GM12878 (cell line): Measurements from ENCODE around the gene AKT3. TPM values are rescaled to one million over a fixed set of nuclear protein-coding genes. Genes with fewer than 3 reads are reported as not detected.

Experiments
- ATAC-seq: fragments of 200-7000 bp; cut with Tn5 transposase; 3 replicates; pipeline ENCODE4 v1.9.1; 2020; ENCODE audit warnings: mild to moderate bottlenecking, moderate library complexity
- BruUV-seq: library from RNA; stranded (reverse); fragments of 400-500 nt; replicated peaks from 2 replicates; lab custom pipeline; 2021; lab: Mats Ljungman, UMichigan
- CTCF ChIA-PET: fragments of 300-600 bp; sonication (Branson Sonifier 250); formaldehyde crosslinking; extraction: SDS; loops from one replicate; lab custom pipeline; 2021; ENCODE audit warnings: inconsistent platforms; lab: Yijun Ruan, JAX
- POLR2A ChIA-PET: fragments of 350-600 bp; formaldehyde crosslinking; extraction: SDS; loops from one replicate; lab custom pipeline; 2021; ENCODE audit warnings: inconsistent platforms; lab: Charles Lee
- RAD21 ChIA-PET: fragments of 300-600 bp; sonication (Branson Sonifier 250); formaldehyde crosslinking; loops from one replicate; lab custom pipeline; 2023; ENCODE audit warnings: antibody characterized with exemption; ENCODE audit not compliant: unreplicated experiment; lab: Charles Lee
- SMC1A ChIA-PET: fragments of 300-600 bp; sonication (Branson Sonifier 250); formaldehyde crosslinking; loops from one replicate; lab custom pipeline; 2023; ENCODE audit not compliant: unreplicated experiment, uncharacterized antibody; lab: Charles Lee
- DNase-seq: peaks from one replicate; pipeline ENCODE4 v3.0.0-alpha.2; 2011; ENCODE audit warnings: low read depth, low spot score
- FAIRE-seq: peaks from 3 replicates; lab custom pipeline; 2011; peaks lifted over from hg19 to GRCh38; lab: Jason Lieb, UNC
- H2AFZ ChIP-seq: 2 replicates; pipeline ENCODE4 v1.6.0; 2011; ENCODE audit warnings: low read depth, low read length, control low read depth; ENCODE audit not compliant: control insufficient read depth
- H3K27ac ChIP-seq: 2 replicates; pipeline ENCODE4 v1.5.1; 2011; ENCODE audit warnings: control low read depth; ENCODE audit not compliant: control insufficient read depth, insufficient read depth
- H3K27me3 ChIP-seq, 2 experiments: replicated peaks in 1 of 2; 2 replicates each; pipeline versions ENCODE4 v1.6.0 to v1.6.1; 2011; ENCODE audit warnings: low read length in 1 of 2; ENCODE audit not compliant: control insufficient read depth in 2 of 2, insufficient read depth in 2 of 2
- H3K36me3 ChIP-seq, 2 experiments: 2 replicates each; pipeline ENCODE4 v1.5.1; 2011; ENCODE audit warnings: low read length in 1 of 2; ENCODE audit not compliant: control insufficient read depth in 2 of 2, insufficient read depth in 2 of 2
- H3K4me1 ChIP-seq: 2 replicates; pipeline ENCODE4 v1.6.1; 2011; ENCODE audit warnings: mild to moderate bottlenecking, low read length, moderate library complexity, mixed read lengths; ENCODE audit not compliant: control insufficient read depth, insufficient read depth
- H3K4me2 ChIP-seq: 2 replicates; pipeline ENCODE4 v1.6.0; 2011; ENCODE audit warnings: control low read depth; ENCODE audit not compliant: control insufficient read depth, insufficient read depth
- H3K4me3 ChIP-seq: fragments of 200-600 bp; sonication (generic); 2 replicates; pipeline ENCODE4 v1.5.1; 2016
- H3K79me2 ChIP-seq: 2 replicates; pipeline ENCODE4 v1.6.0; 2011; ENCODE audit warnings: low read length; ENCODE audit not compliant: control insufficient read depth, insufficient read depth
- H3K9ac ChIP-seq: 2 replicates; pipeline ENCODE4 v1.8.0; 2011; ENCODE audit warnings: low read length, control low read depth, mixed read lengths; ENCODE audit not compliant: control insufficient read depth, insufficient read depth
- H3K9me3 ChIP-seq: replicated peaks from 3 replicates; pipeline ENCODE4 v1.5.1; 2011; ENCODE audit warnings: mild to moderate bottlenecking, low read length; ENCODE audit not compliant: control insufficient read depth, insufficient read depth
- H4K20me1 ChIP-seq: 2 replicates; pipeline ENCODE4 v1.6.0; 2011; ENCODE audit not compliant: control insufficient read depth, insufficient read depth
- BCL11A ChIP-seq: IDR thresholded peaks from 2 replicates; pipeline ENCODE4 v1.6.1; 2011; ENCODE audit warnings: low read depth, low read length
- CUX1 ChIP-seq: IDR thresholded peaks from 2 replicates; pipeline ENCODE4 v1.6.1; 2012; ENCODE audit warnings: improper control_type of control experiment, low read depth, low read length; ENCODE audit not compliant: insufficient replicate concordance
- WGBS: methylation state at CpG from one replicate; pipeline ENCODE4 v1.1.6; 2016; ENCODE audit warnings: low lambda C conversion rate; ENCODE audit not compliant: insufficient replicate concordance, insufficient coverage; ENCODE audit errors: missing lambda C conversion rate; 5-methylcytosine and 5-hydroxymethylcytosine counted together
- in situ Hi-C: fragments of 300-500 bp; cut with MboI; formaldehyde crosslinking; loops from 9 replicates; pipeline ENCODE4 v1.14.3; 2018; ENCODE audit warnings: mixed read lengths
- intact Hi-C: fragments of 100-400 bp; cut with micrococcal nuclease; formaldehyde crosslinking; loops from one replicate; pipeline ENCODE4 v1.14.2; 2022; ENCODE audit not compliant: unreplicated experiment
- polyA plus RNA-seq, 11 experiments: library from polyadenylated mRNA; depleted of rRNA in 4 of 11; unstranded in 6 of 11; stranded (reverse) in 5 of 11; fragments of >200 nt; fragmentation: Nextera tagmentation in 4 of 11; fragmentation: Illumina TruSeq in 1 of 11; extraction: Ambion mirVana in 4 of 11; extraction: Trizol in 1 of 11; gene quantifications; 1 replicate in 1 of 11; 2 replicates in 10 of 11; pipeline versions ENCODE4 v1.2.1 to v1.2.3, GENCODE V29; 2011 to 2016; ENCODE audit warnings: inconsistent platforms in 2 of 11, missing spikeins in 2 of 11, low read depth in 1 of 11
- total RNA-seq, 4 experiments: library from RNA; depleted of rRNA in 3 of 4; stranded (reverse); fragments of >200 nt in 3 of 4; fragmentation: Illumina TruSeq in 1 of 4; extraction: Trizol in 1 of 4; gene quantifications; 2 replicates each; pipeline versions ENCODE4 v1.2.1 to v1.2.3, GENCODE V29; 2013 to 2021

The AKT3 gene
- total and polyA plus RNA-seq, 10 of the 15 experiments (the other 5 are each of a cell fraction or from before 2014, with no cell fraction given) = 0.03 to 0.56 (median 0.19) TPM

GRCh38 chr1:243708210-243708609 is 141.8 kb downstream of the AKT3 start (continued):
- TF ChIP-seq CUX1 = no peak

GRCh38 chr1:243706563-243706962 is 143.5 kb downstream of the AKT3 start:
- Histone ChIP-seq H3K4me1 (no peaks in the 10 kb centered on the region), H3K9me3 (no peaks in the 10 kb centered on the region; the same call in 2 of the 3 replicates), H3K4me2 (no peak overlapping the region), H2AFZ (no peak overlapping the region), H3K27me3 (no peaks in the 10 kb centered on the region), H3K9ac (no peak overlapping the region), H4K20me1 (no peaks in the 10 kb centered on the region), H3K36me3 (no peaks in the 10 kb centered on the region), H3K4me3 (no peak overlapping the region), H3K27ac (no peak overlapping the region), H3K79me2 (no peaks in the 10 kb centered on the region)
- RAD21 ChIA-PET = interaction anchor here (1.1 to 2.3 kb wide), 3 partner anchors 42 to 363 kb away, joined by 4 to 7 read pairs (median 5); no protein-coding TSS in a partner anchor
- in situ Hi-C loops (no loop called here), intact Hi-C loops (loop anchor here (5.0 to 10.0 kb wide), 2 partner anchors 238 to 364 kb away; no protein-coding TSS in a partner anchor)
- FAIRE-seq = no peak
- CTCF ChIA-PET = interaction anchor here (2.9 to 3.7 kb wide), 2 partner anchors 42 to 363 kb away, joined by 16 to 20 read pairs; no protein-coding TSS in a partner anchor
- BruUV-seq = no TSS peak
- no peak for ATAC-seq
- TF ChIP-seq BCL11A = no peak
- WGBS = 76% methylated on average over 2 of the region's 2 CpGs
- SMC1A ChIA-PET = interaction anchor here (0.5 to 1.5 kb wide), 3 partner anchors 42 to 422 kb away, joined by 3 to 8 read pairs (median 7); no protein-coding TSS in a partner anchor
- POLR2A ChIA-PET = no interaction called here
- no peak for DNase-seq
